ENCODE measurements around the gene PACS2.

The PACS2 gene

GRCh38 chr14:105390849-105391500 is 76.4 kb downstream of the PACS2 start:
- no peak for DNase-seq

- no peak for DNase-seq
Measured at GRCh38 chr14:105391541-105391940, 77.0 kb downstream of the PACS2 start.

GRCh38 chr14:105392131-105393090 is 77.9 kb downstream of the PACS2 start:
- DNase-seq, result no peak

GRCh38 chr14:105393151-105393550 is 78.6 kb downstream of the PACS2 start:
- DNase-seq, result no peak

GRCh38 chr14:105394714-105395537 is 80.4 kb downstream of the PACS2 start:
- DNase-seq, result no peak

GRCh38 chr14:105395538-105395854 is 80.9 kb downstream of the PACS2 start:
- DNase-seq, result no peak

GRCh38 chr14:105397350-105397931 is 82.9 kb downstream of the PACS2 start:
- no peak for DNase-seq

- DNase-seq, result peak; percentile 84
Measured at GRCh38 chr14:105398044-105398725, 83.6 kb downstream of the PACS2 start, which contains the start of gene TEX22. TEX22 (plus strand) TSS chr14:105398538; CDS start chr14:105399341, 803 bp downstream.

- peak; percentile 24 for DNase-seq
Measured at GRCh38 chr14:105398726-105399465, 84.3 kb downstream of the PACS2 start.

- DNase-seq, result no peak
Measured at GRCh38 chr14:105399466-105399775, 84.9 kb downstream of the PACS2 start.

- no peak for DNase-seq
Measured at GRCh38 chr14:105400016-105400415, 85.5 kb downstream of the PACS2 start.

GRCh38 chr14:105401699-105402098 is 87.2 kb downstream of the PACS2 start:
- DNase-seq, result no peak

- DNase-seq, result no peak
Measured at GRCh38 chr14:105408592-105408991, 94.0 kb downstream of the PACS2 start.

- no peak for DNase-seq
Measured at GRCh38 chr14:105409364-105409763, 94.8 kb downstream of the PACS2 start.

GRCh38 chr14:105410642-105411016 is 96.1 kb downstream of the PACS2 start:
- DNase-seq, result no peak

- peak; percentile 29 for DNase-seq
Measured at GRCh38 chr14:105411017-105411941, 96.7 kb downstream of the PACS2 start.

GRCh38 chr14:105411985-105412770 is 97.6 kb downstream of the PACS2 start:
- no peak for DNase-seq

- DNase-seq, result no peak
Measured at GRCh38 chr14:105412771-105413543, 98.4 kb downstream of the PACS2 start.

GRCh38 chr14:105413544-105413886 is 99.0 kb downstream of the PACS2 start:
- no peak for DNase-seq
